A673 (cell line): ENCODE results near the gene CISH.

Source experiments
- EZH2 ChIP-seq: fragments of 200-600 bp; sonication (generic); IDR thresholded peaks from 2 replicates; pipeline ENCODE4 v1.6.1; 2017; ENCODE audit warnings: borderline replicate concordance, low read depth, mild to moderate bottlenecking, mixed read lengths, antibody characterized with exemption, low read length; ENCODE audit not compliant: poor library complexity, severe bottlenecking
- TF ChIP-seq, protein P1 (sequence below): fragments of 300-800, 200-600 bp; sonication (generic); conservative IDR thresholded peaks from 2 replicates; pipeline ENCODE4 v1.5.1; 2017; ENCODE audit warnings: low read depth, mild to moderate bottlenecking, antibody characterized with exemption, low read length, moderate library complexity, mixed read lengths

GRCh38 chr3:50639055-50639494 is 27.5 kb upstream of the CISH start:
- TF ChIP-seq, protein P1, sequence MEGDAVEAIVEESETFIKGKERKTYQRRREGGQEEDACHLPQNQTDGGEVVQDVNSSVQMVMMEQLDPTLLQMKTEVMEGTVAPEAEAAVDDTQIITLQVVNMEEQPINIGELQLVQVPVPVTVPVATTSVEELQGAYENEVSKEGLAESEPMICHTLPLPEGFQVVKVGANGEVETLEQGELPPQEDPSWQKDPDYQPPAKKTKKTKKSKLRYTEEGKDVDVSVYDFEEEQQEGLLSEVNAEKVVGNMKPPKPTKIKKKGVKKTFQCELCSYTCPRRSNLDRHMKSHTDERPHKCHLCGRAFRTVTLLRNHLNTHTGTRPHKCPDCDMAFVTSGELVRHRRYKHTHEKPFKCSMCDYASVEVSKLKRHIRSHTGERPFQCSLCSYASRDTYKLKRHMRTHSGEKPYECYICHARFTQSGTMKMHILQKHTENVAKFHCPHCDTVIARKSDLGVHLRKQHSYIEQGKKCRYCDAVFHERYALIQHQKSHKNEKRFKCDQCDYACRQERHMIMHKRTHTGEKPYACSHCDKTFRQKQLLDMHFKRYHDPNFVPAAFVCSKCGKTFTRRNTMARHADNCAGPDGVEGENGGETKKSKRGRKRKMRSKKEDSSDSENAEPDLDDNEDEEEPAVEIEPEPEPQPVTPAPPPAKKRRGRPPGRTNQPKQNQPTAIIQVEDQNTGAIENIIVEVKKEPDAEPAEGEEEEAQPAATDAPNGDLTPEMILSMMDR = no peak
- no peak for TF ChIP-seq EZH2
